Neural crest cell (in vitro differentiated cells): ENCODE measurements around the gene NRG3. TPM values are rescaled to one million over a fixed set of nuclear protein-coding genes. Genes with fewer than 3 reads are reported as not detected.

Experiments used
- DNase-seq: peaks from one replicate; pipeline ENCODE4 v3.0.0; 2021; ENCODE audit warnings: low read depth, mixed read lengths, low spot score
- H3K27ac Mint-ChIP-seq: one replicate; pipeline ENCODE4 v1.8.0; 2021; ENCODE audit warnings: mild to moderate bottlenecking, mixed read lengths; ENCODE audit not compliant: unreplicated experiment
- H3K27me3 Mint-ChIP-seq: 2 replicates; pipeline ENCODE4 v1.8.0; 2021; ENCODE audit warnings: low read depth, mild to moderate bottlenecking, mixed read lengths
- H3K36me3 Mint-ChIP-seq: 2 replicates; pipeline ENCODE4 v1.8.0; 2021; ENCODE audit warnings: low read depth, mild to moderate bottlenecking, mixed read lengths
- H3K4me1 Mint-ChIP-seq: 2 replicates; pipeline ENCODE4 v1.8.0; 2021; ENCODE audit warnings: mixed read lengths
- H3K4me3 Mint-ChIP-seq: one replicate; pipeline ENCODE4 v1.8.0; 2021; ENCODE audit warnings: mild to moderate bottlenecking, mixed read lengths
- H3K9me3 Mint-ChIP-seq: 2 replicates; pipeline ENCODE4 v1.8.0; 2021; ENCODE audit warnings: mixed read lengths
- total RNA-seq: library from RNA; stranded (reverse); gene quantifications from 2 replicates; pipeline ENCODE4 v1.2.1, GENCODE V29; 2021
- TF ChIP-seq, protein P1 (sequence below): fragments of 200-600 bp; sonication (generic); conservative IDR thresholded peaks from 2 replicates; pipeline ENCODE4 v1.5.0; 2021; ENCODE audit warnings: antibody characterized with exemption, mild to moderate bottlenecking

NRG3 gene
- total RNA-seq, 1 donor from 2014 or later = 3.1 TPM

- Mint-ChIP-seq H3K4me3 (no peak overlapping the region), H3K4me1 (no peaks in the 10 kb centered on the region), H3K36me3 (no peaks in the 10 kb centered on the region), H3K9me3 (peaks cover 3% of the 10 kb centered on the region), H3K27ac (no peak overlapping the region), H3K27me3 (no peaks in the 10 kb centered on the region)
- DNase-seq = no peak
- TF ChIP-seq, protein P1, sequence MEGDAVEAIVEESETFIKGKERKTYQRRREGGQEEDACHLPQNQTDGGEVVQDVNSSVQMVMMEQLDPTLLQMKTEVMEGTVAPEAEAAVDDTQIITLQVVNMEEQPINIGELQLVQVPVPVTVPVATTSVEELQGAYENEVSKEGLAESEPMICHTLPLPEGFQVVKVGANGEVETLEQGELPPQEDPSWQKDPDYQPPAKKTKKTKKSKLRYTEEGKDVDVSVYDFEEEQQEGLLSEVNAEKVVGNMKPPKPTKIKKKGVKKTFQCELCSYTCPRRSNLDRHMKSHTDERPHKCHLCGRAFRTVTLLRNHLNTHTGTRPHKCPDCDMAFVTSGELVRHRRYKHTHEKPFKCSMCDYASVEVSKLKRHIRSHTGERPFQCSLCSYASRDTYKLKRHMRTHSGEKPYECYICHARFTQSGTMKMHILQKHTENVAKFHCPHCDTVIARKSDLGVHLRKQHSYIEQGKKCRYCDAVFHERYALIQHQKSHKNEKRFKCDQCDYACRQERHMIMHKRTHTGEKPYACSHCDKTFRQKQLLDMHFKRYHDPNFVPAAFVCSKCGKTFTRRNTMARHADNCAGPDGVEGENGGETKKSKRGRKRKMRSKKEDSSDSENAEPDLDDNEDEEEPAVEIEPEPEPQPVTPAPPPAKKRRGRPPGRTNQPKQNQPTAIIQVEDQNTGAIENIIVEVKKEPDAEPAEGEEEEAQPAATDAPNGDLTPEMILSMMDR = no peak
Measured at GRCh38 chr10:82643076-82643475, 768.1 kb downstream of the NRG3 start.

DNA sequence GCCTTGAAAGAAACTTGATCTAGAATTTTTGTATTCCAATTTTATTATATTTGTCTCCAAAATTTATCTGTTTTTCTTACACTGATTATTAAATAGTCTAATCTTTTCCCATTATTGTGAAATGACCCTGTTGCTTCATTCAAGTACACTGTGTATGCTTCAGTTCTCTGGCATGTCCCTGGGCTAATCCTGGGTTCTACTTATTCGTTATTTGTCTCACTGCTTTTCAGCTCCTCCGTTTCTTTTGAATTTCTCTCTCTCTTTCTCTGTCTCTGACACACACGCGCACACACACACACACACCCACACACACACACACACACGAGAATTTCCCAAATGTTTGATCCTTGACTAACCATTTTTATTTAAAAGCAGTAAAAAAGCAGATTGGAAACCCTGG lies 768.6 kb downstream of the NRG3 start:
- no peak overlapping the region for H3K4me3 Mint-ChIP-seq
- peaks cover 3% of the 10 kb centered on the region for H3K9me3 Mint-ChIP-seq
- TF ChIP-seq, protein P1 = no peak
- no peak for DNase-seq
- no peaks in the 10 kb centered on the region for H3K27me3 Mint-ChIP-seq
- no peak overlapping the region for H3K27ac Mint-ChIP-seq
- H3K4me1 Mint-ChIP-seq = no peaks in the 10 kb centered on the region
- H3K36me3 Mint-ChIP-seq = no peaks in the 10 kb centered on the region

DNA sequence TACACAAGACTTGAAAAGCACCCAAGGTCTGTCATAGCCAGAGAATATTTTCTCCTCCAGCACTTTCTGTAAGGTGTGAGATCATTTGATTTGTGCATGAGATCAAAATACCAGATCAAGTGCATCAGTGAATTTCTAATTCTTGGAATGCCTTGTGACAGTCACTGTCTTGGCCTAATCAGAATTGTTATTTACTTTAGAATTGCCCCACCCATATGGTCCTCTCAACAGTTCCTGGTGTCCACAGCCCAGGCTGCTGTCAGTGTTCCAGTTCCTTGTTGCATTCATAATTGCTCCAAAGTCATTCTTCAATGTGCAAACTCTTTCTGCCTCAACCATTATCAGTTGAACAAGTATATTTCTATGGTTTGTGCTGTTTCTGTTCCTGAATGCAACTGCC lies 770.2 kb downstream of the NRG3 start:
- TF ChIP-seq, protein P1 = no peak
- no peaks in the 10 kb centered on the region for H3K27me3 Mint-ChIP-seq
- no peak overlapping the region for H3K4me3 Mint-ChIP-seq
- DNase-seq = no peak
- H3K4me1 Mint-ChIP-seq = no peaks in the 10 kb centered on the region
- H3K9me3 Mint-ChIP-seq = peaks cover 3% of the 10 kb centered on the region
- no peak overlapping the region for H3K27ac Mint-ChIP-seq
- no peaks in the 10 kb centered on the region for H3K36me3 Mint-ChIP-seq

DNA sequence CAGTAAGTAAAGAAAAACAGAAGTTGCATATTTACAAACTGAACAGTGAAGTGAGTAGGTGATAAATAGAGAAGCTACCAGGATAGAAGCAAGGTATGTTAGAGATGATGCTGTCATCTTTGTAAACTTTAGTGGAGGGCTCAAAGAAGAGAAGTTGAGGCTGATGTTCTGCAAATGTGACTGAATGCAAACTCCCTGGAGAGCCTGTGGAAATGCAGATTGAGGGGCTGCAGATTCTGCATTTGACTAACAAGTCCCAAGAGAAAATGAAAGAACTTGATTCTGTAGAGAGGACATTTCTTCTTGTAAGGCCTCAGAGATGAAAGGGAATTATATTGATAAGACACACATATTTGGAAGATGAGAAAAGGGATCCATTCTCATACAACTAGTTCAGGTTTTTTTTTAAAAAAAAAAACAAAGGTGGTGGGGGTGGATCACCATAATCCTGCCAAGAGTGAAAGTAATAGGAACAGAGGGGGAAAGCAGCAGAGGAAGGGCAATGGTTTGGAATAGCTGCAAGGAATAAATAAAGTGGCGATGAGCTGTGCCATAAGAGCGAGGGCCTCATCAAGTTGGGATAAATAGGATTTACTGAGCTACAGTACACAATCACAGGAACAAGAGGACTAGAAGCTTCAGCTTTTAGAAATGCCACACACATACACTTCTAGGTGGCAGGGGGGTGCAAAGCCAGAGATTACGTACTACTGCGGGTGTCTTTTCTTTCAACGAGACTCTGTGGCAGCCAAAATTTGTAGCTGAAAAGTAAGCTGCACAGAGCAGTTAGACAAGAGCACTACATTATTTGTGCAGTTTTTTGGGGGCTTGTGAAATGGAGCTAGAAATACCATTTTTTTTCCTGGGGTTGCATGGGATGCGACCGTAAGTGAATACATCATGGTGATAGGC lies 778.5 kb downstream of the NRG3 start:
- H3K27ac Mint-ChIP-seq = no peak overlapping the region
- no peaks in the 10 kb centered on the region for H3K9me3 Mint-ChIP-seq
- H3K27me3 Mint-ChIP-seq = no peaks in the 10 kb centered on the region
- no peak overlapping the region for H3K4me3 Mint-ChIP-seq
- no peak for DNase-seq
- TF ChIP-seq, protein P1 = no peak
- no peaks in the 10 kb centered on the region for H3K4me1 Mint-ChIP-seq
- H3K36me3 Mint-ChIP-seq = no peaks in the 10 kb centered on the region

DNA sequence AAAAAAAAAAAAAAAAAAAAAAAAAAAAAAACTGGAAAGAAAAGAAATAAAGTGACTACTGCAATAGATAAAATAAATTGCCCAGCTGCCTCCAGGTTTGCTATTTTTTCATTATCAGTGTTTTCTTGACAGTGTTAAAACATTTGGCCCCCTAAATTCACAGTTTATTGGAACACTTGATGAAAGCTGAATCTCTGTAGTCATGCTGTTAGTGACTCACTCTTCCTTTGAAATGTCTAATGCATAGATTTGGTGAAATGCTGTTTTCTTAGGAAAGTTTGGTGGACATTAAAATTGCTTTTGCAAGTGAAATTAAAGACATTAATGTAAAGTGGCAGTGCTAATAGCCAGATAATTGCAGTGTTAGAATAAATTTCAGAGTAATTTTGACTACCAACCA lies 785.2 kb downstream of the NRG3 start:
- Mint-ChIP-seq H3K4me3 (no peak overlapping the region), H3K4me1 (peaks cover 7% of the 10 kb centered on the region), H3K36me3 (no peaks in the 10 kb centered on the region)

More for the DNA sequence above, 785.2 kb downstream of the NRG3 start:
- H3K27me3 Mint-ChIP-seq = no peaks in the 10 kb centered on the region
- no peak for DNase-seq
- TF ChIP-seq, protein P1 = no peak
- no peak overlapping the region for H3K27ac Mint-ChIP-seq
- H3K9me3 Mint-ChIP-seq = no peaks in the 10 kb centered on the region
